ENCODE data around the gene MRPL50. TPM values are rescaled to one million over a fixed set of nuclear protein-coding genes. Genes with fewer than 3 reads are reported as not detected.
"Not testable (repeated sequence)": the region's sequence is repeated elsewhere in the genome, so short reads cannot be mapped to it uniquely, and the experiment has no call there.

MRPL50 gene
- total RNA-seq, 1 donor from 2014 or later, result 16.6 TPM

DNA sequence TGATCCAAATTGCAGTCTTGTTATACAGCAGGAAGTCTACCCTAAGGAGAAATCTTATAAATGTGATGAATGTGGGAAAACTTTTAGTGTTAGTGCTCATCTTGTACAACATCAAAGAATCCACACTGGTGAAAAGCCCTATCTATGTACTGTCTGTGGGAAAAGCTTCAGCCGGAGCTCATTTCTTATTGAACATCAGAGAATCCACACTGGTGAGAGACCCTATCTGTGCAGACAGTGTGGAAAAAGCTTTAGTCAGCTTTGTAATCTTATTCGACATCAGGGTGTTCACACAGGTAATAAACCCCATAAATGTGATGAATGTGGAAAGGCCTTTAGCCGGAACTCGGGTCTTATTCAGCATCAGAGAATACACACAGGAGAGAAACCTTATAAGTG lies 10.7 kb upstream of the MRPL50 start:
- no peak for DNase-seq (ENCODE audit: low spot score)
- H3K27me3 Mint-ChIP-seq (ENCODE audit: insufficient read depth), result no peaks in the 10 kb centered on the region
- H3K27ac Mint-ChIP-seq, result no peak overlapping the region
- H3K4me1 Mint-ChIP-seq (ENCODE audit: low read depth), result no peaks in the 10 kb centered on the region
- peaks cover 61% of the 10 kb centered on the region for H3K36me3 Mint-ChIP-seq (ENCODE audit: low read depth)
- peaks cover 90% of the 10 kb centered on the region for H3K9me3 Mint-ChIP-seq
- intact Hi-C loops (cut with micrococcal nuclease), result no loop called here
- H3K4me3 Mint-ChIP-seq, result no peak overlapping the region

DNA sequence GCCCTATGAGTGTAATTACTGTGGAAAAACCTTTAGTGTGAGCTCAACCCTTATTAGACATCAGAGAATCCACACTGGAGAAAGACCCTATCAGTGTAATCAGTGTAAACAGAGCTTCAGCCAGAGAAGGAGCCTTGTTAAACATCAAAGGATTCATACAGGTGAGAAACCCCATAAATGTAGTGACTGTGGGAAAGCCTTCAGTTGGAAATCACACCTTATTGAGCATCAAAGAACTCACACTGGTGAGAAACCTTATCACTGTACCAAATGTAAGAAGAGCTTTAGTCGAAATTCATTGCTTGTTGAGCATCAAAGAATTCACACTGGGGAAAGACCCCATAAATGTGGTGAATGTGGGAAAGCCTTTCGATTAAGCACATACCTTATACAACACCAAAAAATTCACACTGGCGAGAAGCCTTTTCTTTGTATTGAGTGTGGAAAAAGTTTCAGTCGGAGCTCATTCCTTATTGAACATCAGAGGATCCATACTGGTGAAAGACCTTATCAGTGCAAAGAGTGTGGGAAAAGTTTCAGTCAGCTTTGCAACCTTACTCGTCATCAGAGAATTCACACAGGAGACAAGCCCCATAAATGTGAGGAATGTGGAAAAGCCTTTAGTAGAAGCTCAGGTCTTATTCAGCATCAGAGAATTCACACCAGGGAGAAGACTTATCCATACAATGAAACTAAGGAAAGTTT lies 10.1 kb upstream of the MRPL50 start:
- H3K27me3 Mint-ChIP-seq (ENCODE audit: insufficient read depth), result no peaks in the 10 kb centered on the region
- no peak overlapping the region for H3K27ac Mint-ChIP-seq

DNA sequence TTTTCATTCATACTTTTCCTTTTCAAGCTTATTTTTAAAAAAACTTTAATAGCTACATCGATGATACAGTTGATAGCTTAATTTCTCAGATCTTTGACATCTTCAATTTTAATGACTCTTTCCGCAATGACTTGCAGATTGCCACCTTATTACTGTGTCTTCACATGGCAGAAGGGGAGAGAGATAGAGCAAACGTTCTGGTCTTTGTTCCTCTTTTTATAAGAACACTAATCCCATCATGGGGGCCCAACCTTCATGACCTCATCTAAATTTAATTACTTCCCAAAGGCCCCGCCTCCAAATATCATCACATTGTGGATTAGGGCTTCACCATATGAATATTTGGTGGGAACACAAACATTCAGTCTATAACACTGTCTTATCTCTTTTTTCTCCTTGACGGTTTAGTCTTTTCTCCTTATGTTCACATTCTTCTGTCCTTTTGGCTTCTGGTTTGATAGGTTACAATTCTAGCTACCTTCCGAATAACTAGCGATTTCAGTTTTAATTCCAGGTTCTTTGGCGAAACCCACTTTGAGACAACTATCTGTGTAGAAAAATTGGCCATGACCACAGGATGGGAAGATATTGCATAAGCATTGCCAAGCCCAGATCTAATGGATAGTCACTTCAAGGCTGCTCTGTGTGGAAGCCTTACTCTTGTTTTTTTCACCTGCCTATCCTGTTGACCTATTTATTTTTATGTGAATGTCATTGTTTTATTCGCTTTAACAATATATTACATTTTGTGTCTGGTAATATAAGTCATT lies 5.3 kb upstream of the MRPL50 start:
- H3K9me3 Mint-ChIP-seq, result peaks cover 68% of the 10 kb centered on the region
- H3K4me1 Mint-ChIP-seq (ENCODE audit: low read depth), result peaks cover 22% of the 10 kb centered on the region
- H3K36me3 Mint-ChIP-seq (ENCODE audit: low read depth), result peaks cover 82% of the 10 kb centered on the region
- H3K4me3 Mint-ChIP-seq, result no peak overlapping the region
- no peak for DNase-seq (ENCODE audit: low spot score)
- H3K27me3 Mint-ChIP-seq (ENCODE audit: insufficient read depth), result no peaks in the 10 kb centered on the region
- no peak overlapping the region for H3K27ac Mint-ChIP-seq
- intact Hi-C loops (cut with micrococcal nuclease), result no loop called here

More for the DNA sequence above, 10.1 kb upstream of the MRPL50 start:
- H3K4me3 Mint-ChIP-seq, result no peak overlapping the region
- no peaks in the 10 kb centered on the region for H3K4me1 Mint-ChIP-seq (ENCODE audit: low read depth)
- DNase-seq (ENCODE audit: low spot score), result no peak
- intact Hi-C loops (cut with micrococcal nuclease), result no loop called here
- H3K9me3 Mint-ChIP-seq, result peaks cover 92% of the 10 kb centered on the region
- H3K36me3 Mint-ChIP-seq (ENCODE audit: low read depth), result peaks cover 64% of the 10 kb centered on the region

DNA sequence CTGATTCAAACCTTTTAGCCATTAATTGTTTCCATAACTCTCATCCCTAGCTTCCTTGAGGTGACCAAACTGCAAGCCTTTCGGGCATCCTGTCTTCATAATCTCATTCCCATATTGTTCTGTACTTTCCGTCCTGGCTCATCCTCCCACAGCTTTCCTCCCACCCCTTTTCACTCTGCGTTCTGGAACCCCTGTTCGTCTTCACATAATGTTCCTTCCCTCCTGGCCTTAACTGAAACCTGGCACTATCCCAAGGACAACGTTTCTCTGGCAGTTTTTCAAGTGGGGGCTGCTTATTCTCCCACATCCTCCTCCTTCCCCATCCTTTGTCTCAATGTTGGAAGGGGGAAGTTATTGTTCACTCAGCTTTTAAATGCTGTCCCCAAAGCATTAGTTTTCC lies 1.7 kb upstream of the MRPL50 start:
- H3K27ac Mint-ChIP-seq, result peak overlapping the region; percentile 53
- intact Hi-C loops (cut with micrococcal nuclease), result no loop called here
- H3K27me3 Mint-ChIP-seq (ENCODE audit: insufficient read depth), result no peaks in the 10 kb centered on the region
- H3K36me3 Mint-ChIP-seq (ENCODE audit: low read depth), result peaks cover 71% of the 10 kb centered on the region
- peak overlapping the region; percentile 98 for H3K4me3 Mint-ChIP-seq
- DNase-seq (ENCODE audit: low spot score), result no peak
- peaks cover 40% of the 10 kb centered on the region for H3K4me1 Mint-ChIP-seq (ENCODE audit: low read depth)
- H3K9me3 Mint-ChIP-seq, result peaks cover 40% of the 10 kb centered on the region

DNA sequence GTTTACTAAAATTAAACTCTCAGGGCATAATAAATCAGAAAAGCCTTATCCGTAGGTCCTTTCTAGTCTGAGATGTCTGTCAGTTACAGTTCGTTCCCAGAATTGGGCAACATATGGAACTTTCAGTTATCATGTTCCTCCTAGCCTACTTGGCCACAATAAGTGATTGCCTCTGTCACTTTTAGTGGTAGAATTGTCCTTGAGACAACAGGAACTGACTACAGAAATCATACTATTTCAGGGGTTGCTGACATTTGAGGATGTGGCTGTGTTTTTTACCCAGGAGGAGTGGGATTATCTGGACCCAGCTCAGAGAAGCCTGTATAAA lies 1.2 kb upstream of the MRPL50 start:
- intact Hi-C loops (cut with micrococcal nuclease), result loop anchor here (5.0 kb wide), 1 partner anchor 48 kb away; no protein-coding TSS in a partner anchor
- Mint-ChIP-seq H3K4me1 (ENCODE audit: low read depth) (peaks cover 42% of the 10 kb centered on the region), H3K9me3 (peaks cover 38% of the 10 kb centered on the region), H3K27me3 (ENCODE audit: insufficient read depth) (no peaks in the 10 kb centered on the region), H3K27ac (peak overlapping the region; percentile 99), H3K4me3 (peak overlapping the region; percentile 98), H3K36me3 (ENCODE audit: low read depth) (peaks cover 70% of the 10 kb centered on the region)
- no peak for DNase-seq (ENCODE audit: low spot score)

DNA sequence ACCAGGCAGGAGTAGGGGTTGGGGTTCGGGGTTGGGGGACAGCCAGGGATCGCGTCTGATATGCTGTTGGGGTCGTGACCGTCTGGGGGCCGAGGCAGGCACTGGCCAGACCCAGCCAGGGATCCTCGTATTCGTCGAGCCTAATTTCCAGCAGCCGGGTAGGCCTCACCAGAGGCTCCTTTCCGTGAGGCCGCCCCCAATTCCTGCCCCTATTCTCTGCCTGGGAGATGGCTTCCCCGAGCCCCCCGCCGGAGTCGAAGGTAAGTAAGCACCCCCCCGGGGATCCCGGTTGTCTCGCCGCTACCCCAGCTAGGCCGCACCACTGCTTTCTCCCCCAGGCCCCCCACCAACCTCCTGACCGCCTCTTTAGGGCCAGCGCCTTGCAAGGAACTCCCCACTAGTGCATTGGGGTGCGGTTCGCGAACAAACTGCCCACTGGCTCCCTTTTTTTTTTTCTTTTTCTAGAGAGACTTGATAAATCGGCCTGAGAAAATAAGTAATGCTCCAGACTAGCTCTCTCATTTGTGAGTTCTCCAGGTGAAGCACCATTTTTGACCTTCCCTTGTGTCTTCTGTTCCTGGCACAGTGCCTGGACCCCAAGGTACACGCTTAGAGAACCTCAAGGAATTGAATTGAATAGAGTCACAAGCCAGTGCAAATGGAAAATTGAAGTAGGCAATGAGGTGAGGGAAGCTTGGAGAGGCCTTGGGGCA lies 668 bp upstream of the MRPL50 start:
- peak overlapping the region; percentile 98 for H3K4me3 Mint-ChIP-seq
- H3K27me3 Mint-ChIP-seq (ENCODE audit: insufficient read depth), result no peaks in the 10 kb centered on the region
- DNase-seq (ENCODE audit: low spot score), result no peak
- H3K4me1 Mint-ChIP-seq (ENCODE audit: low read depth), result peaks cover 45% of the 10 kb centered on the region
- intact Hi-C loops (cut with micrococcal nuclease), result loop anchor here (1.0 to 5.0 kb wide), 7 partner anchors 48 to 1300 kb away; partner anchors contain the start of genes INVS, RNF20 and TEX10
- peaks cover 70% of the 10 kb centered on the region for H3K36me3 Mint-ChIP-seq (ENCODE audit: low read depth)
- H3K9me3 Mint-ChIP-seq, result peaks cover 38% of the 10 kb centered on the region
- H3K27ac Mint-ChIP-seq, result peak overlapping the region; percentile 99

DNA sequence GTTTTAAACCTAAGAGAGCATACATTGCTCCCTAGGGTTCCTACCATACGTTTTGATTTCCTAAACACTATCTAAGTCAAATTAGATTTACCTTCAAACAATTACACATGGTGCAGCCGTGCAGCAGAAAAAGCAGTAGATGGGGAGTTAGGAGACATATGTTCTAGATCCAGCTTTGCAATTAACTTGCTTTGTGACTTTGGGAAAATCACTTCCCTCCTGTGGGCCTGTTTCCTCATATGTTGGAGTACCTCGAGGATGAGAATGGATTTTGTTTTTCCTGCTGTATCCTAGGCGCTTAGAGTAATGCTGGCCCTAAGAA lies 711 bp downstream of the MRPL50 start:
- peaks cover 50% of the 10 kb centered on the region for H3K4me1 Mint-ChIP-seq (ENCODE audit: low read depth)
- peaks cover 33% of the 10 kb centered on the region for H3K9me3 Mint-ChIP-seq
- H3K4me3 Mint-ChIP-seq, result peak overlapping the region; percentile 98
- peak overlapping the region; percentile 99 for H3K27ac Mint-ChIP-seq
- DNase-seq (ENCODE audit: low spot score), result no peak
- no peaks in the 10 kb centered on the region for H3K27me3 Mint-ChIP-seq (ENCODE audit: insufficient read depth)
- intact Hi-C loops (cut with micrococcal nuclease), result loop anchor here (1.0 to 5.0 kb wide), 7 partner anchors 50 to 1298 kb away; partner anchors contain the start of genes INVS, RNF20 and TEX10
- peaks cover 69% of the 10 kb centered on the region for H3K36me3 Mint-ChIP-seq (ENCODE audit: low read depth)

DNA sequence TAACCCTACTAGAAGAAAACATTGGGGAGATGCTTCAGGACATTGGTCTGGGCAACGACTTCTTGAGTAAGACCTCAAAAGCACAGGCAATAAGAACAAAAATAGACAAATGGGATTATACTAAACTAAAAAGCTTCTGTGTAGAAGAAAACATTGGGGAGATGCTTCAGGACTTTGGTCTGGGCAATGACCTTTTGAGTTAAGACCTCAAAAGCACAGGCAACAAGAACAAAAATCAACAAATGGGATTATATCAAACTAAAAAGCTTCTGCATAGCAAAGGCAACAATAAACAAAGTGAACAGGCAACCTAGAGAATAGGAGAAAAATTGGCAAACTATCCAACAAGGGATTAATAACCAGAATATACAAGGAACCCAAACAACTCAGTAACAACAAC lies 3.7 kb downstream of the MRPL50 start:
- Mint-ChIP-seq H3K36me3 (ENCODE audit: low read depth) (peaks cover 66% of the 10 kb centered on the region), H3K9me3 (peaks cover 31% of the 10 kb centered on the region), H3K27me3 (ENCODE audit: insufficient read depth) (no peaks in the 10 kb centered on the region), H3K4me1 (ENCODE audit: low read depth) (peaks cover 34% of the 10 kb centered on the region), H3K4me3 (no peak overlapping the region), H3K27ac (no peak overlapping the region)
- no peak for DNase-seq (ENCODE audit: low spot score)
- intact Hi-C loops (cut with micrococcal nuclease), result loop anchor here (5.0 kb wide), 1 partner anchor 53 kb away; no protein-coding TSS in a partner anchor

DNA sequence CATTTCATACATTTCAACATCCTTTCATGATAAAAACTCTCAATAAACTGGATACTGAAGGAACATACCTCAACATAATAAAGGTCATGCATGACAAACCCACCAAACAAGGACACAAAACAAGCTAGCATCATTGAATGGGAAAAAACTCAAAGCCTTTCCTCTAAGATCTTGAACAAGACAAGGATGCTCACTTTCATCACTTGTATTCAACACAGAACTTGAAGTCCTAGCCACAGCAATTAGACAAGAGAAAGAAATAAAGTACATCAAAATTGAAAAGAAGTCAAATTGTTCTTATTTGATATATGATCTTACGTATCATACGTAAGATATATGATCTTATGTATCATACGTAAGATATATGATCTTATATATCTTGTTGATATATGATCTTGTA lies 5.3 kb downstream of the MRPL50 start:
- Mint-ChIP-seq H3K36me3 (ENCODE audit: low read depth) (peaks cover 75% of the 10 kb centered on the region), H3K4me3 (no peak overlapping the region), H3K27ac (no peak overlapping the region), H3K9me3 (peaks cover 31% of the 10 kb centered on the region), H3K4me1 (ENCODE audit: low read depth) (peaks cover 34% of the 10 kb centered on the region), H3K27me3 (ENCODE audit: insufficient read depth) (no peaks in the 10 kb centered on the region)
- intact Hi-C loops (cut with micrococcal nuclease), result no loop called here
- no peak for DNase-seq (ENCODE audit: low spot score)

DNA sequence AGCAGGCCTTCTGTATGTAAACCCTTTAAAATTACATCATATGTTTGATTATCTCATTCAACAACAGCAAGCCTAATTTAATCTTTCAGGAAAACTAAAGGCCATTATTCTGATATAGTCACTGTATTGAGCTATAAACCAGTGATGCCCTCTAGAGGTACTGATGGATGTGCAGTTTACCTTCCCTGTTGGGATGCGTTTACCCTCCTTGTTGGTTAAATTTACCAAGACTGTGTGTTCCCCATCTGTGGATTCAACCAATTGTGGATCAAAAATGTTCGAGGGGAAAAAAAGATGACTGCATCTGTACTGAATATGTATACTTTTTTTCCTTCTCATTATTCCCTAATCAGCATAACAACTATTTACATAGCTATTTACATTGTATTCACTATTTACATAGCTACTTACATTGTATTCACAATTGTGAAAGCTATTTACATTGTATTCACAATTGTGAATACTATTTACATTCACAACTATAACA lies 9.9 kb downstream of the MRPL50 start:
- Mint-ChIP-seq H3K27me3 (ENCODE audit: insufficient read depth) (no peaks in the 10 kb centered on the region), H3K4me3 (no peak overlapping the region), H3K4me1 (ENCODE audit: low read depth) (peaks cover 10% of the 10 kb centered on the region), H3K27ac (no peak overlapping the region), H3K9me3 (peaks cover 33% of the 10 kb centered on the region), H3K36me3 (ENCODE audit: low read depth) (peaks cover 51% of the 10 kb centered on the region)
- intact Hi-C loops (cut with micrococcal nuclease), result no loop called here
- DNase-seq (ENCODE audit: low spot score), result no peak

DNA sequence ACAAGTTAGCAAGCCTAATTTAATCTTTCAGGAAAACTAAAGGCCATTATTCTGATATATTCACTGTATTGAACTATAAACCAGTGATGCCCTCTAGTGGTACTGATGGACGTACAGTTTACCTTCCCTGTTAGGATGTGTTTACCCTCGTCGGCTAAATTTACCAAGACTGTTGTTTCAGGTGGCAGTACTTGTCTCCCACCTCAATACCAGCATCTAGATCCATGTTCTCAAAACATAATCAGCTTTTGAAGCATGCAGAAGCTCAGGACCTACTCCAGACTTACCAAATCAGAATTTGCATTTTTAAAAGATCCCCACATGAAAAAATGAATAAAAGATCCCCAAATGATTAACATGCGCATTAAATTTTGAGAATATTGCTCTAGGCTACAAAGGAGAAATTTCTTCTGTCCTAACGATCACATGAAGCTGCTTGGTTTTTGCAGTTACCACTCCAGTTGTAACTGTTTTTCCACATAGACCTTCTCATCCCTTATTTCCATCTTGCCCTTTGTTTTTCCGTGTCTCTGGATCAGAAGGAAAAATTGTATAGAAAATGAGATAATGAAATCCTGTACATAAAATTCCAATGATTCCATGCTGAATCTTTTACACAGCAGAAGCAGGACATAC lies 10.4 kb downstream of the MRPL50 start:
- Mint-ChIP-seq H3K36me3 (ENCODE audit: low read depth) (peaks cover 46% of the 10 kb centered on the region), H3K27ac (no peak overlapping the region), H3K4me3 (no peak overlapping the region), H3K27me3 (ENCODE audit: insufficient read depth) (no peaks in the 10 kb centered on the region), H3K9me3 (peaks cover 30% of the 10 kb centered on the region), H3K4me1 (ENCODE audit: low read depth) (peaks cover 8% of the 10 kb centered on the region)
- no peak for DNase-seq (ENCODE audit: low spot score)
- intact Hi-C loops (cut with micrococcal nuclease), result no loop called here

DNA sequence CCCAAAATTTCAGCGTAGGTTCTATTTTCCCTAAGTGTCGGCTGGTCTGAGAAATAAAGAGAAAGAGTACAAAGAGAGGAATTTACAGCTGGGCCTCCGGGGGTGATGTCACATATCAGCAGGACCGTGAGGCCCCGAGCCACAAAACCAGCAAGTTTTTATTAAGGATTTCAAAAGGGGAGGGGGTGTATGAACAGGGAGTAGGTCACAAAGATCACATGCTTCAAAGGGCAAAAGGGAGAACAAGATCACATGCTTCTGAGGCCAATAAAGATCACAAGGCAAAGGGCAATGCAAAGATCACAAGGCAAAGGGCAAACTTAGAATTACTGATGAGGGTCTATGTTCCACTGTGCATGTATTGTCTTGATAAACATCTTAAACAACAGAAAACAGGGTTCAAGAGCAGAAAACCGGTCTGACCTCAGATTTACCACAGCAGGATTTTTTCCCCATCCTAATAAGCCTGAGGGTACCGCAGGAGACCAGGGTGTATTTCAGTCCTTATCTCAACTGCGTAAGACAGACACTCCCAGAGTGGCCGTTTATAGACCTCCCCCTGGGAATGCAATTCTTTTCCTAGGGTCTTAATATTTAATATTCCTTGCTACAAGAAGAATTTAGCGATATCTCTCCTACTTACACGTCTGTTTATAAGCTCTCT lies 13.4 kb downstream of the MRPL50 start, which contains the start of gene BAAT:
BAAT (minus strand) TSS at position 134 of the 664 bp plus-strand sequence. CDS start 13,602 bp downstream, outside the sequence.
- H3K4me1 Mint-ChIP-seq (ENCODE audit: low read depth); DNase-seq (ENCODE audit: low spot score); intact Hi-C loops (cut with micrococcal nuclease); H3K4me3 Mint-ChIP-seq; H3K27me3 Mint-ChIP-seq (ENCODE audit: insufficient read depth); H3K27ac Mint-ChIP-seq: not testable (repeated sequence)
- peaks cover 18% of the 10 kb centered on the region for H3K9me3 Mint-ChIP-seq
- peaks cover 21% of the 10 kb centered on the region for H3K36me3 Mint-ChIP-seq (ENCODE audit: low read depth)
